NCI-H2196 treated with DMSO at 0.1 percent for 48 hours (cell line): ENCODE measurements around the gene ZBTB38.

Experiments used
- DNase-seq: peaks from one replicate; lab custom pipeline; 2025; ENCODE audit not compliant: unreplicated experiment; lab: John Stamatoyannopoulos, UW

The ZBTB38 gene, protein sequence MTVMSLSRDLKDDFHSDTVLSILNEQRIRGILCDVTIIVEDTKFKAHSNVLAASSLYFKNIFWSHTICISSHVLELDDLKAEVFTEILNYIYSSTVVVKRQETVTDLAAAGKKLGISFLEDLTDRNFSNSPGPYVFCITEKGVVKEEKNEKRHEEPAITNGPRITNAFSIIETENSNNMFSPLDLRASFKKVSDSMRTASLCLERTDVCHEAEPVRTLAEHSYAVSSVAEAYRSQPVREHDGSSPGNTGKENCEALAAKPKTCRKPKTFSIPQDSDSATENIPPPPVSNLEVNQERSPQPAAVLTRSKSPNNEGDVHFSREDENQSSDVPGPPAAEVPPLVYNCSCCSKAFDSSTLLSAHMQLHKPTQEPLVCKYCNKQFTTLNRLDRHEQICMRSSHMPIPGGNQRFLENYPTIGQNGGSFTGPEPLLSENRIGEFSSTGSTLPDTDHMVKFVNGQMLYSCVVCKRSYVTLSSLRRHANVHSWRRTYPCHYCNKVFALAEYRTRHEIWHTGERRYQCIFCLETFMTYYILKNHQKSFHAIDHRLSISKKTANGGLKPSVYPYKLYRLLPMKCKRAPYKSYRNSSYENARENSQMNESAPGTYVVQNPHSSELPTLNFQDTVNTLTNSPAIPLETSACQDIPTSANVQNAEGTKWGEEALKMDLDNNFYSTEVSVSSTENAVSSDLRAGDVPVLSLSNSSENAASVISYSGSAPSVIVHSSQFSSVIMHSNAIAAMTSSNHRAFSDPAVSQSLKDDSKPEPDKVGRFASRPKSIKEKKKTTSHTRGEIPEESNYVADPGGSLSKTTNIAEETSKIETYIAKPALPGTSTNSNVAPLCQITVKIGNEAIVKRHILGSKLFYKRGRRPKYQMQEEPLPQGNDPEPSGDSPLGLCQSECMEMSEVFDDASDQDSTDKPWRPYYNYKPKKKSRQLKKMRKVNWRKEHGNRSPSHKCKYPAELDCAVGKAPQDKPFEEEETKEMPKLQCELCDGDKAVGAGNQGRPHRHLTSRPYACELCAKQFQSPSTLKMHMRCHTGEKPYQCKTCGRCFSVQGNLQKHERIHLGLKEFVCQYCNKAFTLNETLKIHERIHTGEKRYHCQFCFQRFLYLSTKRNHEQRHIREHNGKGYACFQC (N-terminal part only)

DNA sequence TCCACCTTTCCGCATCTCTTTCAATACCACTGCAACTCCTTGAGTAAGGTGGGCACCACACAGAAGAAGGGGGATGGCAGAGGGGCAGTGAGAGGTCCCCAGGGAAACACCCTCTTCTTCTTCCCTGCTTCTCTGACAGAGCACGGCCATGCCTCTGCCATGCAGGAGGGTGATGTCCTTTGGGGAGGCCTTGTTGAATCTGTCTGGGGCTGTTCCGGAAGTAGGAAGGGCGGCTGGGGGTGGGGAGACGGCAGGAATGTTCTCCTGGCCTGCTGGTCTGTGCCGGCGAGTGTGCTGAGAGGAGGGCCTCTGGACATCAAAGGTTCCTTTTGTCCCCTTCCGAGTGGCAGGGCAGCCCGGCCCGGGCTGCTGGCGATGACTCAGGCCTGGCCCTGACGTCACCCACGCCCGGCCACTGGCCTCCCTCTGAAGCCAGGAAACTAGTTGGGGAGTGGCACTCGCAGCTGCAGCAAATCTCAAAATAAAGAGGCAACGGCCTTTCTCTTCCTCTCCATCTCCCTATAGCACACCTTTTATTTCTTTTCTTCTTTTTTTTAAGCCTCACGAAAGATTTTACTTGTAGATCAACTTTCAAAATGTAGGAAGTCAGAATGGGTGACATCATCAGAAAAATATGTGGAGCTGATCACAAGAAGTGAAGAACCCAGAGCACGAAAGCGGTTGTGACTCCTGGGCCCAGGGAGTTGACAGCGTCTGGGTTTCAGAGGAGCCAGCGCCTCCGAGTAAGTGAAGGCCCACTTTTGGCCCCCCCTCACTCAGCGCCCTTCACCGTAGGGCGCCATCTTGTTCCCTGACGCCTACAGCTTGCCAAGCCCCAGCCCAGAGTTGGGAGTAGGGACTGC, at the start of gene ZBTB38:
ZBTB38 (plus strand) TSS at position 443 of the 863 bp plus-strand sequence. CDS start 73,885 bp downstream, outside the sequence.
- DNase-seq, result no peak

DNA sequence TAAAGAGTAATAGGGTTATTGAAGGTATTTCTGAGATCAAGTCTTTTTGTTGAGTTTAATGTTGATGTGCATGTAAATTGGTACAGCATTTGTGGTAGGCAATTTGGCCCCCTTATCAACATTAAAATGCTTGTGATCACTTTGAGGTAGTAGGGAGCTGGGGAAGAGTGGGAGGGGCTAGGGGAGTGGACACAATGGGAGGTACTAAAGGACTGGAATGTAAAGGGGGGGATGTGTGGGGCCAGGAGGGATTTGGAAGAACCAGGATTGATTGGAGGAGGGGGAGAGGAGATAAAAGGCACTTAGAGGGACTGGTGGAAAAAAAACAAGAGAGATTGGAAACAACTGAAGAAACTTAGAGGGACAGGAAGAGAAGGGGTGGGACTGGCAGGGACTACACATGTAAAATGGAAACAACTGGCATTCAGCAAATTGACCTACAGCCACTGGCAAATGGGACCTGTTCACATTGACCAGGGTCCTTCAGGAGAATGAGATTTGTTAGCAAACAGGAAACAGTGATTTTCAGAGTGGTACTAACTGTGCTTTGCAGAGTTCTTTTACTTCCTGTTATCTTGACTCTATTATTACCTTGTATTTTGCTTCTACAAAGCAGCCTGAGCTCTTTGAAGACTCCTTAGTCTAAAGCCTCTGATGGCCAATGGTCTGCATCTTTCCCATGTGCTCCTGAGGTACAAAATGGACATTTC, 47.8 kb upstream of the ZBTB38 start:
- DNase-seq, result no peak

DNA sequence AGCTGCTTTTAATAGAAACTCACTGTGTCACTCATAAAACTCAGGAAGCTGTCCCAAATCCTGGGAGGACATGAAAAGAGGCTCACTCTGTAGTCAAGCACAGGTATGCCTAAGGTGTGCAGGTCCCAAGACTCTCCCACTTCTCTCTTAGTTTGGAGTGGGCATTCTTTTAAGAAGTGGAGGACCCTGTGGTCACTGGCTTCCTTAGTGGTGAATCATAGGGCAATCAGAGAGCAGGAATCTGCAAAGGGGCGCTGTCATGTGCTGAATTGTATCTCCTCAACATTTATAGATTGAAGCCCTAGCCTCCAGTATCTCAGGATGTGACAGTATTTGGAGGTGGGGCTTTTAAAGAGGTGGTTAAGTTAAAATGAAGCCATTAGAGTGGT, 47.2 kb upstream of the ZBTB38 start:
- DNase-seq, result no peak

DNA sequence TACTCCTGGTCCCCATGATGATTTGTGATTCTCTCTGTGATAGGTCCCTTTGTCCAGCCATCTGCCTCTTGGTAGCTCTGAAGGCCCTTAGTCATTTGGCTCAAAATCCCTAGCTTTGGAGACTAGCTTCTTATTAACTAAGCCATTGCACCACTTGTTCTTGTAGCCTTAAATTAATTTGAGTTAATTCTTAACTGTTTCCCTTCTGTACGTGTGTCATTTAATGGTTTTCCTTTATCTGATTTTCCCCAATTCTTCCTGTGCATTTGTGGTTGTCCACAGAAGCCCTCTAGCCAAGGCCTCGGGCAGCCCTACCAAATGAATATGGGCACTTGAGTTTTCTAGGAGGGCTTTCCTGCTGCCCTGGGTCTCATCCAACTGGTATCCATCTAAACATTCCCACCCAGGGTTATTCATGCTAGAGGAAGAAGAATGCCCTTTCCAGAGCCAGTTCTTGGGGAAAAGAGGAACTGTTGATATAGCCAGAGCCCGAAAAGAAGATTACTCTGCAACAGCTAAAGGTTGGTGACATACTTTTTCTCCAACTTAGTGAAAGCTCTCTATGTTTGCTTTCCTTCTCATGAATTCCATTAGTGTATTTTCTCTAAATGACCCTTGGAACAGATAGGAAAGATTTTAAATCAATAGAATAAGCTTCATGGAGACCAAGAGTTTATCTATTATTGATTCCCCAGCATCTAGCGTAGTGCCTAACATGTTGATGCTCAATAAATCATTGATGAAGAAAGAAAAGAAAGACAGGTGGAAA, 44.2 kb upstream of the ZBTB38 start:
- DNase-seq, result no peak

DNA sequence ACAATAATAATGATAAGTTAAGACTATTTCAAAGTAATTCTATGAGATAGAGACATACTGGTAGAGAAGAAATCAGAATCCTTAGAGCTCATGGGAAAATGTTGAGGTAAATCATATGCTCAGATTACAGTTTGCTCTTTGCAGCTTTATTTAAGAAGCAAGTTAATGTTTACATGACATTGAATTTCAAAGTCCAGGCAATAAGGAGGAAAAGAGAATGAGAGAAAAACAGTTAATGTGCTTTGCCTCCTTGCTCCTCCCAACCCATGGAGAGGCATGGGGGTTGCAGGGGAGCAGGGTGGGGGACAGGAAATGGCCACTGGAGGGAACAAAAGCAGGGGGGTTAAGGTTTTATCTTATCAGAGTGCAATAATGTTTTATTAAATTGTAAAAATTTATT, 42.2 kb upstream of the ZBTB38 start:
- no peak for DNase-seq

DNA sequence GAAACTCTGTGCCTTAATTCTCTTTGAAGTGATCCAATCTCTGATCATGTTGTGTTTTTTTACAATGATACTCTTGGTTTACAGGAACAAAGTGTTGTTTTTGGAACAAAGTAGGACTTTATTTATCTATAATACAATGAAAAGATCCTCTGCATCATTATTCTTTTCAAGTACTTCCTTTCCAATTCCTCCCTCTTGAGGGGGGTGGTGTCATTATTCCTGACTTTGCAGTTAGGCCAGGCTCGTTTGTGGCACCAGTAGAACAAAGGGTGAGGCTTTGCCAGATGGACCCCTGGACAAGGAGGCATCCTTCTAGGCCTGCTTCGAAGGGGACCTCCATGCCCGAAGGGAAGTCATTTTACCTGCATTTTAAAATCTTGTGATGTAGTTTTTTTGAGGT, 41.7 kb upstream of the ZBTB38 start:
- no peak for DNase-seq

DNA sequence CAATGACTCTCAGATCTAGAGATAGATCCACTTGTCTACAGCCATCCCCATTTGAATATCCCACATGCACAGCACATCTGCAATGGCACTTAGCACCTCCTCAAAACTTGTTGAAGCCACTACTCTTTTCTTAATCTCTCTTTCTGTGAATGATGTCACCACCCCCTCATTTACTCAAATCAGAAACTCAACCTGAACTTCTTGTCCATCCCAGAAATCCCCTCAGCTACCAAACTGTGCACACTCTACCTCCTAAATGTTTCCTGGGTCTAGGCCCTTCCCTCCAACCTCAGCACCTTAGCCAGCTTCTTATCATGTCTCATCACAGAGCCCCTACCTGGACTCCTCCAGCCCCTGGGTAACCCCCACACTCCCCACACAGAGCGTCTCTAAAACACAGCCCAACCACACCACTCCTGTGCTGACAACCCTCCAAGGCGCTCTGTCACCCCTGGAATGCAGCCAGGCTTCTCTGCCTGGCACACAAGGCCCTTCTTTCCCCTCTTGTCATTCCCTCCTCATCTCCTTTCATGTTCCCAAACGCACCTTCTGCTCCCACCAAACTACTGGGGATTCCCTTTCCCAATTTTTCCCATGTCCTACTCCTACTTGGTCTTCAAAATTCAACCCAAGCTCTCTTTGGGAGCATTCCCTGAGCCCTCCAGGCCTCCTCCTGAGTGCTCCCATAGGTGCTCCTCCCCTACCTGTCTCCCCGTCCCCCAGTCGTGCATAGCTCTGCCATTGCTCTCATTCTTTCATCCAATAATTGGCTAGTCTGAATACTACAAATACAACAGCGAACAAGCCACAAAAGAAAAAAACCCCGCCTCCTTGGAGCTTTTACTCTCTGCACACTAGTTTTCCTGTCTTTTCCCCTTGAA, 39.8 kb upstream of the ZBTB38 start:
- no peak for DNase-seq

DNA sequence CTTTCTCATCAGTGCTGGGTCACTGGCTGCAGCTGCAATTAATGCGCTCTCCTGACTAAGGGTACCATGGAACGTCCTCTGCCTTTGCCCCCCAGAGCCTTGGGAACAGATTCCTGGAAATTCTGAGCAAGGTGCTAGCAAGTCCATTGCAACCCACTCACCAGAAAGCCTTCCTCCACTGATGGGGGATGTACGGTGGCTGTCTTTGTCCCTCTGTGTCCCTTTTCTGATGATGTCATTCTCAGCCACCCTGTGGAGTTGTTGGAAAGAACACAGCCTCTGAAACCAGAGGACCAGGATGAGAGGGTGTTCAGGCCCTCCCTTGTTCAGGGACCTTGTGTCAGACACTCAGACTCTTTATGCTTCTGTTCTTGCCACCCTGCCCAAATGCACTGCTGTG, 38.1 kb upstream of the ZBTB38 start:
- DNase-seq, result no peak

DNA sequence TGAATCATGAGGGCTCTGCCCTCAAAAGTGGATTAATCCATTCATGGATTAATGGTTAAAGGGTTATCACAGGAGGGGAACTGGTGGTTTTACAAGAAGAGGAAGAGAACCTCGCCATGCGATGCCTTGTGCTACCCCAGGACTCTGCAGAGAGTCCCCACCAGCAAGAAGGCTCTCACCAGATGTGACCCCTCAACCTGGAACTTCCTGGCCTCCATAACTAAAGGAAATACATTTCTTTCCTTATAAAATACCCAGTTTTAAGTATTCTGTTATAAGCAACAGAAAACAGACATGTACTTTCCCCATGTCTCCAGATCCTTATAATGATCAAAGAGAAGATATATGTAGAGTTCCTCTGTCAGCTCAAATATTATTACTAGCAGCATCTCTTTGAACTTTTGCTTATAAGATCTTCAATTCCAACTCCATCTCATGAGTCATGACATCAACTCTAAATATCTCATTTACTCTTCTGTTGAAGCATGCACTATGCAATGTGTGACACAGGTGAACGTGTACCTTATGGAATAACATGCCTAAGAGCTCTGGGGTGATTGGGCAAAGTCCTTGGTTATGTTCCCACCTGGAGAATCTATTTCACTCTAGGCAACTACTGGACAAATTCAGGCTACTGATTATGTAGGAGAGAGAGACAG, 37.5 kb upstream of the ZBTB38 start:
- DNase-seq, result no peak

DNA sequence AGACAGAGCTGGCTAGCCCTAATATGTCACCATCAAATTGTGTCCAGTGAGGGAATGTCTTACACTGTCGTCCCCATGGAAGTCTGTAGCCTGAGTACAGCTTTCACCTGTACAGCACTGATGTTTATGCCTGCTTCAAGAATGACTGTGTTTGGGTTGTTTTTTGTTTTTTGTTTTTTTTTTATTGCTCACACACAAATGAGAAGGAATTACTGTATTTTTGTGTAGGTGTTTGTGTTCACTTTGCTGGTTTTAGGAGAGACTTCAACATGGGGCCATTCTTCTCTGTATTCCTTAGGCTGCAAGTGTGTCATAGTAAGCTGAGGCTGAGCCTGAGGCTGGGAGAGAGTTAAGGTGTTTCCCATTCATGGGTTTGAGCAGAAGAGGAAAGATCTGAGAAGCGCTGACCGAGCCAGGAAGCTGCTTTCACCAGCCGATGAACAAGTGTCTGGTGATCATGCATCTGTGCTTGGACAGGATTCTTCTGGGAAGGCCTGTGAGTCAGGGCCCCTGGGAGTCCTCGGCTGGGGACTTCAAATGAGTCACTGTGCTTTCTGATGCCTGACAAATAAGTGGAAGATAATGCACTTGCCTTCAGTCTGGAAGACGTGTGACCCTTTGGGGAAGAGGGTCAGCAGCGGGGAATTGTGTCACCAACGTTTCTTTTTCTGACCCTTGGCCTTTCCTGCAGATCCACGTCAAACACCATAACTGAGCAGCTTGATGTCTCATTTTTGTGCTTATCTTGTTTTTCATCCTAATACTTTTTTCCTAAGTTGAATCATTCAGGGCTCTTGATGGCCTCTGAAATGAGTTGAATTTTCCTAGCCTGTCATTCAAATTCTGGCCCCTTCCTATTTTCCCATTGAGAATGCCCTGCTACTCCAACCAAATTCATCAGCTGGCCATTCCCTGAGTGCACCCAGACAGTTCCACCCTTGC, 36.7 kb upstream of the ZBTB38 start:
- no peak for DNase-seq

DNA sequence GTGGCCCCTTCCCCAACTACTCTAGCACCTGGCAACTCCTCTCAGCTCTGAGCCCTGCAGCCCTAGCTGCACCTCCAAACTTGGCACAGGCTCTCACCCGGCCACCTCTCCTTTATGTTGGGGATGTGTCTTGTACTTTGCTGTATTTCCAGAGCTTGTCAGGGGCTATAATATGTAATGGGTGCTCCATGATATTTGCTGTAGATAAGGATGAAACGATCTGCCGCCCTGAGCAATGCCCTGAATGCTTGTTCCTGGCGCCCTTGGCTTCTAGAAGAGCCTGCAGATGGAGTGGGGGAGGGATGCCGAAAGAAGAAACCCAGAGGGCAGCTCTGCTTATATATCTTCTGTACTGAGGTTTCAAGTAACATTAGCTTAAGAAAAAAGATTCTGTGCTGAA, 35.9 kb upstream of the ZBTB38 start:
- DNase-seq, result no peak

DNA sequence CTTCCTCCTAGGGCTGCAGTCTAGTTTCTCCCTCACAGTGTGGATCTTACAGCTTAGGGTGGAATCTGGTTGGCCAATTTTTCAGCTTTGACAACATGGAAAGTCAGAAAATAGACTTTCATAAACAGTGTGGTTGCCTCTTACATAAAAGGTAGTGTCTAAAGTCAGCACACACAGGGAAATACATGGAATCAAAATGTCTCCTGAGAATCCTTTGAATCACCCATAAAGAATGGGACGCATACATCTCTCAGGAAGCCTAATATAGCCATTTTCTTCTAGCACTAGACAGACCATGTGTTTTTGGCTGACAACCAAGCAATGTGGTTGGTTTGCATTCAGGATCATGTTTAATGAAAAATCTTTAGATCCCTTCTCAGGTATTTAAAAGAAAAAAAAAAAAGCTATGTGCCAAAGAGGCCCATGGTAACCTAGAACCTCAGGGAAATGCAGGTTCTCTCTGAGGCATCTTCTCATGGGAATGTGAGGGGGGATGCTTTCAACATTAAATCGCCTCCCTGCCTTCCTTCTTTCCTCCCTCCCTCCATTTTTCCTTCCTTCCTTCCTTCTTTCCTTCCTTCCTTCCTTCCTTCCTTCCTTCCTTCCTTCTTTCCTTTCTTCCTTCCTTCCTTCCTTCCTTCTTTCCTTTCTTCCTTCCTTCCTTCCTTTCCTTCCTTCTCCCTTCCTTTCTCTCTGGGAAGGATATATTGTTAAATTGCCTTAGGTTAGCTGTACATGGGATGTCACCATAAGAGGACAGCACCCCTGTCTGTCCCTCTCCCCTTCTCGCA, 34.3 kb upstream of the ZBTB38 start:
- DNase-seq, result no peak

DNA sequence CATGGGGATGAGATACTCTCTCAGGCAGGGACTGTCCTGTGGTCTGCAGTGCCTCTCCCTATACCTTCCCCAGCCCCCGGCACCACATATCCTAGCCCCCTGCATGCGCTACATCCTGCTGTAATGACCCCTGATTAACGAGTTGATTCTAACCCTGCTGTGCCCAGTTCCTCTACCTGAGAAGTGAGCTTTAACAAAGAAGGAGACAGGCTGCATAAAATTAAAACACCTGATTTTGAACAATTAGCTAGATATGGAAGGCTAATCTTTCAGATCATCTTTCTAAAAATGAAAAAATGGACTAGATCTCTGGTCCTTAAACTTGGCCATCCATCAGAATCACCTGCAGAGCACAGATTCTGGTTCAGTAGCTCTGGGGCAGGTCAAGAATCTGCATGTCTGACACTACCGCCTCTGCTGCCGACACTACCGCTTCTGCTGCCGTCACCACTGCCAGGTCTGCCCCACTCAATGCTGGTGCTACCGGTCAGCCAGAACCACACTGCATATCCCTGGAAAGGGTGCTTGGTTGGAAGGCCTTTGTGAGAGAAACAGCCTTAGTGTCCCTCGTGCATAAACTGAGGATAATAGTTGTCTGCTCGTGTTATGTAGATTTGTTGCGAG, 33.6 kb upstream of the ZBTB38 start:
- DNase-seq, result no peak

DNA sequence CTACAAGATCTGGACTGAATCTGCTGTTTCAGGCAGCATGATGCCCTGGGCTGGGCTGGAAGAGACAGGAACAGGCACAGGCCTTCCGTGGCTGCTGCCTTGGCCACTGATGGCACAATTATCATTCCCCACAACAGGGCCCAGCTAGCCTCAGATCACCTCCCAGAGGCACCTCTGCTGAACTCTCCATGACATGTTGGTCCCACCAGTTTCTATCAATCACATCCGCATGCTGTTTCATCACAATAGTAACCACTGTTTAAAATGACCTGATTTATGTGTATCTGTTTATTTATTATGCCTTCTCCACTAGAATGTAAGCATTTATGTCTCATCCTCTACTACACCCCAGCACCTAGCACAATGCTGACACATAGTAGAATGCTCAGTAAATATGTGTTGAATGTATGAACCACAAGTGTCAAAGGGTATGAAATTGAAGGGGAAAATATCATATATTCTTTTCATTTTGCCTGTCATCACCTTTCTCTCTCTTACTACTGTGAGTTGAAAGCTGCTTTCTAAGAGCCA, 32.7 kb upstream of the ZBTB38 start:
- DNase-seq, result no peak
